ENCODE data around the gene EFCAB12. TPM values are rescaled to one million over a fixed set of nuclear protein-coding genes. Genes with fewer than 3 reads are reported as not detected.

Gene EFCAB12
- total and polyA plus RNA-seq, 3 experiments from 2014 or later: 0.21 to 0.40 (median 0.39) TPM

GRCh38 chr3:129469026-129469425 is 40.6 kb upstream of the EFCAB12 start:
- peak overlapping the region in 1 of 8 donors; percentile 36 for H3K27ac Mint-ChIP-seq
- POLR2A ChIA-PET: no interaction called here
- no peaks in the 10 kb centered on the region for H3K9me3 Mint-ChIP-seq
- Histone ChIP-seq H3K9me3 (ENCODE audit: low read length) (no peaks in the 10 kb centered on the region), H3K4me3 (ENCODE audit: low read length) (no peak overlapping the region), H3K4me1 (ENCODE audit: insufficient read depth, low read length) (no peaks in the 10 kb centered on the region), H3K27me3 (ENCODE audit: insufficient read depth, low read length, poor library complexity, severe bottlenecking) (no peaks in the 10 kb centered on the region), H3K36me3 (ENCODE audit: insufficient read depth, low read length) (no peaks in the 10 kb centered on the region), H3K27ac (ENCODE audit: low read depth, low read length) (no peak overlapping the region)
- H3K4me3 Mint-ChIP-seq: no peak overlapping the region
- peaks cover 4 to 33% (median 15%) of the 10 kb centered on the region in 3 donors for H3K36me3 Mint-ChIP-seq
- CTCF ChIA-PET: interaction anchor here (1.0 kb wide), 1 partner anchor 69 kb away, joined by 3 read pairs; no protein-coding TSS in a partner anchor
- no peaks in the 10 kb centered on the region for H3K27me3 Mint-ChIP-seq
- H3K4me1 Mint-ChIP-seq: no peaks in the 10 kb centered on the region
- no peak for DNase-seq

- Histone ChIP-seq H3K9me3 (ENCODE audit: low read length) (no peaks in the 10 kb centered on the region), H3K4me1 (ENCODE audit: insufficient read depth, low read length) (no peaks in the 10 kb centered on the region), H3K4me3 (ENCODE audit: low read length) (no peak overlapping the region), H3K27ac (ENCODE audit: low read depth, low read length) (no peak overlapping the region), H3K36me3 (ENCODE audit: insufficient read depth, low read length) (no peaks in the 10 kb centered on the region), H3K27me3 (ENCODE audit: insufficient read depth, low read length, poor library complexity, severe bottlenecking) (no peaks in the 10 kb centered on the region)
- no peak overlapping the region for H3K27ac Mint-ChIP-seq
- no peaks in the 10 kb centered on the region for H3K4me1 Mint-ChIP-seq
- H3K9me3 Mint-ChIP-seq: no peaks in the 10 kb centered on the region
- no peaks in the 10 kb centered on the region for H3K27me3 Mint-ChIP-seq
- ChIA-PET POLR2A (no interaction called here), CTCF (no interaction called here)
- H3K4me3 Mint-ChIP-seq: no peak overlapping the region
- peaks cover 4 to 34% (median 15%) of the 10 kb centered on the region in 3 donors for H3K36me3 Mint-ChIP-seq
- DNase-seq: no peak
These were observed 39.5 kb upstream of the EFCAB12 start for GRCh38 chr3:129467932-129468331.

DNA sequence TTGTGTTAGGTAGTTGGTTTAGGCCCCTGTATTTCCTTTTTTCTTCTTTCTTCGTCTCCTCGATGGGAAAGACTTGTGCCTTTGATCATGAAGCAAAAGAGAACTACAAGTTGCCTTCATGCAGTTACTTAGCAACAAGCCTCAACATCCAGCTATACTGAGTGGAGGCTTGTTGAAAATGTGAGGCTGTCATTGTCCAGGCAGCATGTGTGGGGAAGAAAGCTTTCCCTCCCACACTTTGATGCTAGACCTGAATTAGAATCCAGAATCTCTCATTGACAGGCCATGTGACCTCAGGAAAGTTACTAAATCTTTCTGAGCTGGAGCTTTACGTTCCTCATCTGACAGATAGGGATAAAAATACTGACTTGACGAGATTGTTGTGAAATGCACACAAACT is 35.3 kb upstream of the EFCAB12 start:
- no peak for DNase-seq
- Histone ChIP-seq H3K36me3 (ENCODE audit: insufficient read depth, low read length) (no peaks in the 10 kb centered on the region), H3K27me3 (ENCODE audit: insufficient read depth, low read length, poor library complexity, severe bottlenecking) (no peaks in the 10 kb centered on the region), H3K4me3 (ENCODE audit: low read length) (no peak overlapping the region), H3K4me1 (ENCODE audit: insufficient read depth, low read length) (no peaks in the 10 kb centered on the region), H3K27ac (ENCODE audit: low read depth, low read length) (no peak overlapping the region), H3K9me3 (ENCODE audit: low read length) (no peaks in the 10 kb centered on the region)
- Mint-ChIP-seq H3K27ac (no peak overlapping the region), H3K9me3 (no peaks in the 10 kb centered on the region), H3K36me3 (peaks cover 0 to 19% (median 6%) of the 10 kb centered on the region in 3 donors), H3K4me3 (no peak overlapping the region), H3K4me1 (no peaks in the 10 kb centered on the region), H3K27me3 (no peaks in the 10 kb centered on the region)
- POLR2A ChIA-PET: no interaction called here
- CTCF ChIA-PET: no interaction called here

DNA sequence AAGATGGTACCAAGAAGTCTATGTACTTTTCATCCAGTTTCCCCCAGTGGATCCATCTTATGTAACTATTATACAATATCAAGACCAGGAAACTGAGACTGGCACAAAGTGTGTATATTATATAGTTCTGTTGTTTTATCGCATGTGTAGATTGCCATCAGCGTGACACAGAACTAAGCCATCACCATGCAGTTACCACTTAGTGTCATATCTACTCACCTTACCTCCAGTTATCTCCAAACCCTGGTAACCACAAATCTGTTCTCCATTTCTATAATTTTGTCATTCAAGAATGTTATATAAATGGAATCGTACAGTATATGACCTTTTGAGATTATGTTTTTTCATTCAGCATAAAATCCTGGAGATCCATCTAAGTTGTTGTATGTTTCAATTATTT is 34.7 kb upstream of the EFCAB12 start:
- Histone ChIP-seq H3K36me3 (ENCODE audit: insufficient read depth, low read length) (no peaks in the 10 kb centered on the region), H3K4me3 (ENCODE audit: low read length) (no peak overlapping the region), H3K4me1 (ENCODE audit: insufficient read depth, low read length) (no peaks in the 10 kb centered on the region), H3K9me3 (ENCODE audit: low read length) (no peaks in the 10 kb centered on the region), H3K27me3 (ENCODE audit: insufficient read depth, low read length, poor library complexity, severe bottlenecking) (no peaks in the 10 kb centered on the region), H3K27ac (ENCODE audit: low read depth, low read length) (no peak overlapping the region)
- CTCF ChIA-PET: no interaction called here
- DNase-seq: no peak
- Mint-ChIP-seq H3K9me3 (no peaks in the 10 kb centered on the region), H3K27ac (no peak overlapping the region), H3K27me3 (no peaks in the 10 kb centered on the region), H3K4me1 (no peaks in the 10 kb centered on the region), H3K36me3 (peaks cover 0 to 22% (median 6%) of the 10 kb centered on the region in 3 donors), H3K4me3 (no peak overlapping the region)
- POLR2A ChIA-PET: no interaction called here

DNA sequence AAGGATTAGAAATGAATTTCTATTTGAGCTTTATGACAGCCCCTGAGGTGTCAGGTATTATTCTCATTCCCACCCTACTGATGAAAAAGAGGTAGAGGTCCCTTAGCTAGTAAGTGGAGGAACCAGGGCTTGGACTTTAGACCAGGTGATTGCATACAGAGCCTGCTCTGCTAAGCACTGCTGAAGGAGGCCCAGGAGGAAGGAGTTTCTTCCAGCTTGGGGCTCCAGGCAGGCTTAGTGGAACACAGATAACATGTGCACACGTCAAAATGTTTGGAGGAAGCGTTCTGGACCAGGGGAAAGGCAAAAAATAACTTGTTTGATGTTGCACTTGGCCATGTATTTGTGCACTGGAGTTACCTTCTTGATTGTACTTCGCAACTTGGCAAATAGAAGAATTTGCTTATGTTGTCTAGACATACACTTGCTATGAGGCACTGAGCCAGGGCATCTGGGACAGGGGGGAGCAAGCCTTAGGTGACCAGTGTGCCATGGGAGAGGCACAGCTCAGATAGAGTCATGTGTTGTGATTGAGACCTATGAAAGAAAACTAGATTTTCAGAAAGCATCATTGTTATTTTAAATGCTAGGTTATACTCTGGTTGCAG is 34.0 kb upstream of the EFCAB12 start:
- ChIA-PET CTCF (no interaction called here), POLR2A (no interaction called here)
- Histone ChIP-seq H3K36me3 (ENCODE audit: insufficient read depth, low read length) (no peaks in the 10 kb centered on the region), H3K4me1 (ENCODE audit: insufficient read depth, low read length) (no peaks in the 10 kb centered on the region), H3K27me3 (ENCODE audit: insufficient read depth, low read length, poor library complexity, severe bottlenecking) (no peaks in the 10 kb centered on the region), H3K9me3 (ENCODE audit: low read length) (no peaks in the 10 kb centered on the region), H3K4me3 (ENCODE audit: low read length) (no peak overlapping the region), H3K27ac (ENCODE audit: low read depth, low read length) (peak overlapping the region; percentile 63)
- H3K4me3 Mint-ChIP-seq: no peak overlapping the region
- no peak for DNase-seq
- H3K36me3 Mint-ChIP-seq: peaks cover 0 to 21% (median 6%) of the 10 kb centered on the region in 3 donors
- no peaks in the 10 kb centered on the region for H3K4me1 Mint-ChIP-seq
- H3K27me3 Mint-ChIP-seq: no peaks in the 10 kb centered on the region
- no peaks in the 10 kb centered on the region for H3K9me3 Mint-ChIP-seq
- peak overlapping the region in 1 of 8 donors; percentile 35 for H3K27ac Mint-ChIP-seq

- H3K36me3 Mint-ChIP-seq: peaks cover 0 to 20% (median 4%) of the 10 kb centered on the region in 3 donors
- no peaks in the 10 kb centered on the region for H3K27me3 Mint-ChIP-seq
- H3K4me1 ChIP-seq (ENCODE audit: insufficient read depth, low read length): no peaks in the 10 kb centered on the region
- DNase-seq: no peak
- H3K27me3 ChIP-seq (ENCODE audit: insufficient read depth, low read length, poor library complexity, severe bottlenecking): no peaks in the 10 kb centered on the region
- H3K27ac Mint-ChIP-seq: peak overlapping the region in 1 of 8 donors; percentile 76
- H3K27ac ChIP-seq (ENCODE audit: low read depth, low read length): peak overlapping the region; percentile 63
- CTCF ChIA-PET: no interaction called here
- POLR2A ChIA-PET: no interaction called here
- H3K9me3 ChIP-seq (ENCODE audit: low read length): no peaks in the 10 kb centered on the region
- H3K9me3 Mint-ChIP-seq: no peaks in the 10 kb centered on the region
- no peaks in the 10 kb centered on the region for H3K4me1 Mint-ChIP-seq
- H3K4me3 Mint-ChIP-seq: no peak overlapping the region
- no peaks in the 10 kb centered on the region for H3K36me3 ChIP-seq (ENCODE audit: insufficient read depth, low read length)
- H3K4me3 ChIP-seq (ENCODE audit: low read length): no peak overlapping the region
These were observed 33.2 kb upstream of the EFCAB12 start for GRCh38 chr3:129461461-129462146.

DNA sequence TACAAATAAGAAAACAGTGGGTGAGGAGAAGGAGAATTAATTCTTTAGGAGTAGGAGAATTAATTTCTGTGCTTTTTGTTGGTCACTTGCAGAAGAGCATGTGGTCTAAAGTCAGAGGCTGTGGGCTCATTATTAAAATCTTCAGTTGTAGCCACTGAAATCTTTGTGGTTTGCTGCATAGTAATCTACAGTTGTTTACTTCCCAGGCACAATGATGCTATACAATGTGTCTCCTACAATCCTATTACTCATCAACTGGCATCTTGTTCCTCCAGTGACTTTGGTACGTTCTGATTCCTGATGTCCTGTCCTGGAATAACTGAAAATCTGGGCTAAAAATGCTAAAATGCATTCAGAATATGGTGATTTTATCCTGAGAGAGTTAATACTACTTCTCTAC is 32.6 kb upstream of the EFCAB12 start:
- POLR2A ChIA-PET: no interaction called here

GRCh38 chr3:129460572-129460971 is 32.1 kb upstream of the EFCAB12 start:
- peaks cover 0 to 24% (median 6%) of the 10 kb centered on the region in 3 donors for H3K36me3 Mint-ChIP-seq
- H3K27me3 Mint-ChIP-seq: no peaks in the 10 kb centered on the region
- ChIA-PET CTCF (no interaction called here), POLR2A (no interaction called here)
- H3K27ac Mint-ChIP-seq: peak overlapping the region in 1 of 8 donors; percentile 3
- no peak overlapping the region for H3K4me3 Mint-ChIP-seq
- Histone ChIP-seq H3K27ac (ENCODE audit: low read depth, low read length) (peak overlapping the region; percentile 27), H3K4me3 (ENCODE audit: low read length) (no peak overlapping the region), H3K9me3 (ENCODE audit: low read length) (no peaks in the 10 kb centered on the region), H3K36me3 (ENCODE audit: insufficient read depth, low read length) (no peaks in the 10 kb centered on the region), H3K4me1 (ENCODE audit: insufficient read depth, low read length) (no peaks in the 10 kb centered on the region), H3K27me3 (ENCODE audit: insufficient read depth, low read length, poor library complexity, severe bottlenecking) (no peaks in the 10 kb centered on the region)
- H3K9me3 Mint-ChIP-seq: no peaks in the 10 kb centered on the region
- DNase-seq: no peak
- H3K4me1 Mint-ChIP-seq: no peaks in the 10 kb centered on the region

More for the DNA sequence above, 32.6 kb upstream of the EFCAB12 start:
- Mint-ChIP-seq H3K27ac (no peak overlapping the region), H3K4me1 (no peaks in the 10 kb centered on the region), H3K27me3 (no peaks in the 10 kb centered on the region), H3K4me3 (no peak overlapping the region), H3K9me3 (no peaks in the 10 kb centered on the region), H3K36me3 (peaks cover 0 to 21% (median 4%) of the 10 kb centered on the region in 3 donors)
- no peak overlapping the region for H3K4me3 ChIP-seq (ENCODE audit: low read length)
- H3K9me3 ChIP-seq (ENCODE audit: low read length): no peaks in the 10 kb centered on the region
- peak overlapping the region; percentile 63 for H3K27ac ChIP-seq (ENCODE audit: low read depth, low read length)
- no peaks in the 10 kb centered on the region for H3K4me1 ChIP-seq (ENCODE audit: insufficient read depth, low read length)
- DNase-seq: no peak
- no peaks in the 10 kb centered on the region for H3K36me3 ChIP-seq (ENCODE audit: insufficient read depth, low read length)
- CTCF ChIA-PET: no interaction called here
- H3K27me3 ChIP-seq (ENCODE audit: insufficient read depth, low read length, poor library complexity, severe bottlenecking): no peaks in the 10 kb centered on the region

All from CD8-positive, alpha-beta memory T cell (primary cell).